Stimulated activated CD8-positive, alpha-beta memory T cell treated with anti-CD3 and anti-CD28 coated beads, Interleukin-2, amount 100 ng/mL, for 1 hour (primary cell): ENCODE measurements around the gene ZNF506.
"Not testable (repeated sequence)": the region's sequence is repeated elsewhere in the genome, so short reads cannot be mapped to it uniquely, and the experiment has no call there.

ENCODE experiments used
- DNase-seq, 2 donors: peaks; one replicate each; pipeline ENCODE4 v3.0.0-alpha.2; 2020; ENCODE audit warnings: low read depth in 2 of 2

Gene ZNF506

GRCh38 chr19:19821366-19821951 lies at the start of gene ZNF506:
ZNF506 (minus strand) TSS chr19:19821750; CDS start chr19:19821603, 147 bp downstream.
- DNase-seq: peak; percentile 94 to 97

GRCh38 chr19:19870086-19870485 lies 48.5 kb upstream of the ZNF506 start:
- not testable (repeated sequence) for DNase-seq

- no peak for DNase-seq
These were observed 45.2 kb upstream of the ZNF506 start for GRCh38 chr19:19866611-19867248.

- DNase-seq: peak; percentile 84 to 87
These were observed 44.4 kb upstream of the ZNF506 start, which contains the start of gene ZNF253 for GRCh38 chr19:19865750-19866610. ZNF253 (plus strand) TSS chr19:19865882; CDS start chr19:19865997, 115 bp downstream.

GRCh38 chr19:19860756-19861390 lies 39.3 kb upstream of the ZNF506 start:
- DNase-seq: no peak

GRCh38 chr19:19858751-19859150 lies 37.2 kb upstream of the ZNF506 start:
- no peak for DNase-seq

GRCh38 chr19:19851740-19852139 lies 30.2 kb upstream of the ZNF506 start:
- DNase-seq: not testable (repeated sequence)

- DNase-seq: no peak
These were observed 27.5 kb upstream of the ZNF506 start for GRCh38 chr19:19849056-19849455.

GRCh38 chr19:19847781-19848180 lies 26.2 kb upstream of the ZNF506 start:
- no peak for DNase-seq

- no peak for DNase-seq
These were observed 14.0 kb upstream of the ZNF506 start for GRCh38 chr19:19835560-19836038.

GRCh38 chr19:19826875-19827274 lies 5.3 kb upstream of the ZNF506 start:
- DNase-seq: no peak

- no peak for DNase-seq
These were observed 2.4 kb upstream of the ZNF506 start for GRCh38 chr19:19823916-19824315.

- DNase-seq: not testable (repeated sequence)
These were observed 426 bp upstream of the ZNF506 start for GRCh38 chr19:19821976-19822375.

GRCh38 chr19:19820774-19821320 lies 703 bp downstream of the ZNF506 start:
- no peak for DNase-seq

- DNase-seq: peak in 1 of 2 donors; percentile 30
These were observed 4.2 kb downstream of the ZNF506 start for GRCh38 chr19:19817357-19817756.

- DNase-seq: no peak
These were observed 4.9 kb downstream of the ZNF506 start for GRCh38 chr19:19816679-19817078.

- DNase-seq: not testable (repeated sequence)
These were observed 9.6 kb downstream of the ZNF506 start for GRCh38 chr19:19811999-19812398.

GRCh38 chr19:19805480-19805879 lies 16.1 kb downstream of the ZNF506 start:
- no peak for DNase-seq

- no peak for DNase-seq
These were observed 33.5 kb downstream of the ZNF506 start for GRCh38 chr19:19788015-19788414.

- not testable (repeated sequence) for DNase-seq
These were observed 36.1 kb downstream of the ZNF506 start for GRCh38 chr19:19785476-19785875.

- no peak for DNase-seq
These were observed 38.8 kb downstream of the ZNF506 start for GRCh38 chr19:19782783-19783182.
